Measurements from ENCODE around the gene EIF1AX. TPM values are rescaled to one million over a fixed set of nuclear protein-coding genes. Genes with fewer than 3 reads are reported as not detected.
A peak's percentile ranks its signal among the peaks of the same experiment; 100 is the strongest.
"Not testable (repeated sequence)": the region's sequence is repeated elsewhere in the genome, so short reads cannot be mapped to it uniquely, and the experiment has no call there.

EIF1AX gene, protein sequence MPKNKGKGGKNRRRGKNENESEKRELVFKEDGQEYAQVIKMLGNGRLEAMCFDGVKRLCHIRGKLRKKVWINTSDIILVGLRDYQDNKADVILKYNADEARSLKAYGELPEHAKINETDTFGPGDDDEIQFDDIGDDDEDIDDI
- 40.5 TPM for total RNA-seq

DNA sequence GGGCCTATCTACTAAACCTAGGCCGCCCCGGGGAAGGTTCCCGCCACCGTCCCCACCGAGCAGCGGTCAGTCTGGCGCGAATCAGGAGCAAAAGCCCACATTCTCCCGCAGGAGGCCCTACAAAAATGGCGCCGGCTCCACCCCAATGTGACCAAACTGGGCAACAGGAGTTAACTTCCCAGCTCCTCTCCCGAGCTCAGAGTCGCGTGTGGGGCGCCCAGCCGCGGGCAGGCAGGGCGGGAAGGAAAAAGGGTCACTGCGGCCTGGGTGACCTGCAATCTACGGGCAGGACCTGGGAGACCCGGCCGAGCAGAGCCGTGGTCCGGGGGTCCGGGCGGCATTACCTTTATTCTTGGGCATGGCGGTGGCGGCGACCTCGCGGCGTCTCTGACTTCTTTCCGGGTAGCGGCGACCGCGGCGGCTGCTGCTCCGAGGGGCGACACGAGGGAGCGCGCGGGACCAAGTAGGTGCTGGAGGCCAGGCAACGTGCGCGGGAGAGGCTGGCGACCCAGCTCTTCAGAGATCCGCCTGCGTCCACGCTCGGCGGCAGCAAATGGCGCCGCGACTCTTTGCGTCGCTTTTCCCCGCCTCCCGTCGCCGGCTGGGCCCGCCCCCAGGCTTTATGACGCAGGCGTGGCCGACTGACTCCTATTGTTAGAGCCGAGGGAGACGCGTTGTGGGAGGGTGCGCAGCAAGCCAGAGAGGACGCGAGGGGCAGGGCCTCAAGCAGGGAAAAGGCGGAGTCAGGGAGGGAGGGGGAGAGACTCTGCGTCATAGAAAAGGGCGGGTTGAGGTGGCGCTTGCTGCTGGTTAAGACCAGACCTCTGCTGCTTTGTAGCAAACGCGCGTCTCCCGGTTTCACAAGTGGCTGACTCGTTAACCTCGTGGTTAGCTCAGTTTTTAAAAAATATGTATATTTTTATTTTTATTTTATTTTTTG is at the start of gene EIF1AX:
Gene EIF1AX, minus strand, starts transcription at position 558 of the 940 bp plus-strand sequence. Its CDS starts 198 bp downstream, at position 360.
- DNase-seq (ENCODE audit: low spot score) (peak; percentile 95), ATAC-seq (peak; percentile 97)

DNA sequence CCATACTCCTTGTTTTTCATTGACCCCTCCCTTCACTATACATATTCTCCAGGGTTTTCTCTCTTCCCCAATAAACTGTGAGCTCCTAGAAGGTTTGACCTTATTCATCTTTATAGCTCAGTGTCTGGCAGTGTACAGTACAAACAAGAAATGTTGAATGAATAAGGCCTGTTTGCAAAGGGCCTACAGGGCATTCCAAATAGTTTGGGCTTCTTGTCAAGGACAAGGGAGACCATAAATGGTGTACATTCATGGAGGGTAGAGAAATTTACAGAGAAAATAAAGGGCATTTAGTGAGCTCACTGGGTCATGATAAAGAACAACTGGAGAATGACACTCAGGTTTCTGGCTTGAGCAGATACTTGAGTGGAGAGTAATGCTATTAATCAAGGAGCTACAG is 47.5 kb upstream of the EIF1AX start:
- ATAC-seq: no peak

DNA sequence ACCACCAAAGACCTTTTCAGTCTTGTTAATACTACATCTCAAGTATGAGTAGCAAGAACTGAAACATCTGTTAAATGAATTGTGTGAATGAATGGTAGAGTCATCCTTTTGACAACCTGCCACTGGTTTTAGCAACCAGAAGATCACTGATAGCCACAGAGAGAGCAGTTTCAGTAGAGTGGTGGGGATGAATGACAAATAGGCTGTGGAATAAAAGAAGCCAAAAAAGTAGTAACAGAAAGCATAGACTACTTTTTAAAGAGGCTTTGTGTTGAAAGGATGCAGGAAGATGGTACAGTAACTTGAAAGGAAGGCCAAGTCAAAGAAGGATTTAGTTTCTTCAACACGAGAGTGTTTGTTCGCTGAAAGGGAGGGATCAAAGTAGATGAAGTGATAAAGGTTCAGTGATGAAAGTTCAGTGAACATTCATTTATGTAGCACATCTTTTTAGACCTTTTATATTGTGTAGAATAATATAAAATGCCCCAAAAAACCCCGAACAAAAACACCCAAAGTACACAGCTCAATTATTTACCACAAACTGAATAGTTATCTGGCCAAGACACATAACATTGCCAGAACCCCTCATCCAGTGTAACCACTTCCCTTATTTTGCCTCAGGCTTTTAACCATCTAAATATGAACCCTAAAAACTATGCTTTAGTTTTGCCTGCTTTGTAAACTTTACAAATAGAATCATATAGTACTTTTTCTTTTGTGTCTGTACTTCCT is 40.1 kb upstream of the EIF1AX start:
- DNase-seq (ENCODE audit: low spot score) (no peak), ATAC-seq (no peak)

More for the DNA sequence above, 47.5 kb upstream of the EIF1AX start:
- no peak for DNase-seq (ENCODE audit: low spot score)

DNA sequence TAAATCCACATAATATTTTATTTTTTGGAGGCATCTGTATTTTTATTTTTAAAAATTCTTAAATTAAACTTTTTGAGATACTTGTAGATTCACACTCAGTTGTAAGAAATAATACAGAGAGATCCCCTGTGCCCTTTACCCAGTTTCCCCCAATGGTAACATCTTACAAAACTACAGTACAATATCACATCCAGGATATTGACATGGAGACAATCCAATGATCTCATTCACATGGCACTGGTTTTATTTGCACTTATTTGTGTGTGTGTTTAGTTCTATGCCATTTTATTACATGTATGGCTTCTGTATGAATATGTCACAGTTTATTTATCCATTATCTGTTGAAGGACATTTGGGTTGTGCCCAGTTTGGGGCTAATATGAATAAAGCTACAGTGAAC is 35.5 kb upstream of the EIF1AX start:
- ATAC-seq (no peak), DNase-seq (ENCODE audit: low spot score) (no peak)

- no peak for DNase-seq (ENCODE audit: low spot score)
- ATAC-seq: no peak
Observed at GRCh38 chrX:20173856-20174255, 32.2 kb upstream of the EIF1AX start.

- DNase-seq (ENCODE audit: low spot score) (no peak), ATAC-seq (no peak)
Observed at GRCh38 chrX:20173313-20173712, 31.7 kb upstream of the EIF1AX start.

DNA sequence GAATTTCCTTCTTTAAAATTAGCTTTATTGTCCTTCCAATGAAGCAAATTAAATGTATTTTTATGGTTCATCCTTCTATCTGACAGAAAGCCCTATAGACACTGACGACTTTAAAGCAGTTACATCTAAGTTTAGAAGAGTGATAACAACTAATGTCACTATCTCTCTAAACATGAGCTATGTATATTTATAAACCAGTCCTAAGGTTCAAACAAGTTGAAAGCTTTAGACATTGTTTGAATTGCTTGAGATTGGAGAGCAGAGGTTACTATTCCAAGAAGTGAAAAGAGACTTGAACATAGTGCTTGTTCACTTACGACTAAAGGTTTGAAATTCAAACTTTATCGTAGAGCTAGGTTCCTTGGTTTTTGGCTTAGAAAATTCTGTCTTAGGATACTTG is 30.2 kb upstream of the EIF1AX start:
- DNase-seq (ENCODE audit: low spot score): no peak
- ATAC-seq: no peak

DNA sequence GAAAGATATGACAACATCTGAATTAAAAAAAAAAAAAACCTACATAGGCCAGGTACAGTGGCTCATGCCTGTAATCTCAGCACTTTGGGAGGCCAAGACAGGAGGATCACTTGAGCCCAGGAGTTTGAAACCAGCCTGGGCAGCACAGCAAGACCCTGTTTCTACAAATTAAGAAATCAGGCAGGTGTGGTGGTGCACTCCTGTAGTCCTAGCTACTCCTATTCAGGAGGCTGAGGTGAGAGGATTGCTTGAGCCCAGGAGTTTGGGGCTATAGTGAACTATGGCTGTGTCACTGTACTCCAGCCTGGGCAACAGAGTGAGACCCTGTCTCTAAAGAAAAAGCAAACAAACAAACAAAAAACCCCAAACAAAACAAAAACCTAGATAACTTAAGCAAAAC is 20.9 kb upstream of the EIF1AX start:
- not testable (repeated sequence) for DNase-seq (ENCODE audit: low spot score); ATAC-seq

- no peak for ATAC-seq
Observed at GRCh38 chrX:20159797-20160385, 18.3 kb upstream of the EIF1AX start.

GRCh38 chrX:20151689-20152088 is 10.1 kb upstream of the EIF1AX start:
- DNase-seq (ENCODE audit: low spot score) (no peak), ATAC-seq (no peak)

More at GRCh38 chrX:20159797-20160385, 18.3 kb upstream of the EIF1AX start:
- no peak for DNase-seq (ENCODE audit: low spot score)

DNA sequence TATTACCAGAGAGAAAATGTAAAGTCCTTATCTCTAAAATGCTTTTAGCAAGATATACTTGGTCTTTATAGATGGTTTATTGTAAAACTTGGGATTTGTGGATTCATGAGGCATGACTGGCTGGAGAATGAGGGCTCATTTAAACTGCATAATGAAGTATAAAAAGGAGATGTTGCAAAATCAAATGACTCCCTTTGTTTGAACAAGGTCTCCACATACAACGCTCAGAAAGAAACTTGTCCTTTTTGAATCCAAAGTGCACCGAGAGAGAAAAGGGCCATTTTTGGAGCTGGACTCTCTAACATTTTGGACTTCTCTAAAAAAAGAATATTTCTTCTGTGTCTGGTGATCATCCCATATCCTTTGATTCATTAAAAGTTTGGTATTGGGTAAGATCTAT is 7.7 kb upstream of the EIF1AX start:
- peak; percentile 84 for ATAC-seq
- no peak for DNase-seq (ENCODE audit: low spot score)

- no peak for DNase-seq (ENCODE audit: low spot score)
- no peak for ATAC-seq
Observed at GRCh38 chrX:20147561-20147960, 5.9 kb upstream of the EIF1AX start.

GRCh38 chrX:20144491-20144890 is 2.9 kb upstream of the EIF1AX start:
- DNase-seq (ENCODE audit: low spot score): no peak
- ATAC-seq: no peak

DNA sequence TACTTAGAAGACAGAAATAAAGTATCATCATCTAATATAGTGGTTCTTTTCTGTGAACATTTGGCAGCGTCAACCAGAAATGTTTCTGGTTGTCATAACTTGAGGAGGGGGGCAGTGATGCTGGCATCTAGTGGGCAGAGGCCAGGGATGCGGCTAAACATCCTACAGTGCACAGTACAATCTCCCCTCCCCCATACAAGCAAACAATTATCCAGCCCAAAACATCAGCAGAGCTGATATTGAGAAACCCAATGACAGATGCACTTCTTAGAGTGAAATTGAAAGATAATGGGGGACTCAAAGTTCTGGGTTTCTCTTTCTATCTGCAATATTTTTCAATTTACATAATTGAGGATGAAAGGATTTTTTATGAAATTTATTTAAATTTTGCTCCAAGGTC is 1.9 kb upstream of the EIF1AX start:
- ATAC-seq (no peak), DNase-seq (ENCODE audit: low spot score) (no peak)

DNA sequence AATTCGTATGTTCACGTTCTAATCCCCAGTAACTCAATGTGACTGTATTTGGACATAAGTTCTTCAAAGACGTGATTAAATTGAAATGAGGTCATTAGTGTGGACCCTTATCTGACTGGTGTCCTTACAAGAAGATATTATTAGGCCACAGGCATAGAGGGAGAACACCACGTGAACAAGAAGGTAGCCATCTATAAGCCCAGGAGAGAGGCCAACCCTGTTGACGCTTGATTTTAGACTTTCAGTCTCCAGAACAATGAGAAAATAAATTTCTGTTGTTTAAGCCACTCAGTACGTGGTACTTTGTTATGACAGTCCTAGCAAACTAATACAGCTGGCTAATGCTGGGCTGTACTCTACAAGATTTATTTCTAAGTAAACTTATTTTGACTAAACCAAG is 1.5 kb upstream of the EIF1AX start:
- ATAC-seq: no peak
- DNase-seq (ENCODE audit: low spot score): no peak

- ATAC-seq: no peak
- no peak for DNase-seq (ENCODE audit: low spot score)
Observed at GRCh38 chrX:20140420-20140819, 1.2 kb downstream of the EIF1AX start.

- DNase-seq (ENCODE audit: low spot score) (no peak), ATAC-seq (no peak)
Observed at GRCh38 chrX:20139966-20140365, 1.7 kb downstream of the EIF1AX start.

GRCh38 chrX:20135944-20136343 is 5.7 kb downstream of the EIF1AX start:
- DNase-seq (ENCODE audit: low spot score): no peak
- ATAC-seq: no peak

DNA sequence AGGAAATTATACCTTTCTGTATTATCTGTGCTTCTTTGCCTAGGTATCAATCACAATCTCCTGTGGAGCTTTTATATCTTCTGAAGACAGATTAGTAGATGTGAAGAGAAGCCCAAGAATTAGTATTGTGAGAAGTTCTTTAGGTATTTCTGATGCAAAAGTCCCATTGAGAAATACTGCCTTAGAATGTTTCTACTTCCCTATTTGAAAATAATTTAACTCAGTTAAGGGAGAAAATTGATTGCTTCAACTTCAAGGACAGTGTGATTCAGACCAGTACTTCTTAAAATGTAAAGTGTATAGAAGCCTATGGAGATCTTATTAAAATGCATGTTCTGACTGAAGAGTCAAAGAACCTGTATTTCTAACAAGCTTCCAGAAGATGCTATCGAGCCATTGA is 9.0 kb downstream of the EIF1AX start:
- no peak for ATAC-seq
- no peak for DNase-seq (ENCODE audit: low spot score)

DNA sequence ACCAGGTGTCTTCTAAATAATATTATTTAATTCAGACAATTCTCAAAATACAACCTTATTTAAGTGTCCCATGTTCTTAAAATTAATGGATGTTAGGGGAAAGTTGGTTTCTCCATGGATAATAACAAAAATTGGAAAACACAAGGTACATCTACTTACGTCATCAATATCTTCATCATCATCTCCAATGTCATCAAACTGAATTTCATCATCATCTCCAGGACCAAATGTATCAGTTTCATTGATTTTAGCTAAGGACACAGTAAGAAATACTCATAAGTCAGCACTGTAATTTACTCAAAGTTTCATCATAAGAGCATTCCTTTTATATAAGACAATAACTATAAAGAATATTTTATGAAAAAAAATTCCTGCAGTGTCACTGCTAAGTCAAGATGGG is 11.3 kb downstream of the EIF1AX start:
- ATAC-seq: no peak
- no peak for DNase-seq (ENCODE audit: low spot score)

GRCh38 chrX:20129547-20129946 is 12.1 kb downstream of the EIF1AX start:
- ATAC-seq (no peak), DNase-seq (ENCODE audit: low spot score) (no peak)
